Left hindlimb (tissue), 1 donor: ENCODE data around the gene FRMD4B.
"Not testable (repeated sequence)": the region's sequence is repeated elsewhere in the genome, so short reads cannot be mapped to it uniquely, and the experiment has no call there.

ENCODE experiments used
- DNase-seq: peaks from one replicate; pipeline ENCODE4 v3.0.0-alpha.2; 2018

FRMD4B gene

DNA sequence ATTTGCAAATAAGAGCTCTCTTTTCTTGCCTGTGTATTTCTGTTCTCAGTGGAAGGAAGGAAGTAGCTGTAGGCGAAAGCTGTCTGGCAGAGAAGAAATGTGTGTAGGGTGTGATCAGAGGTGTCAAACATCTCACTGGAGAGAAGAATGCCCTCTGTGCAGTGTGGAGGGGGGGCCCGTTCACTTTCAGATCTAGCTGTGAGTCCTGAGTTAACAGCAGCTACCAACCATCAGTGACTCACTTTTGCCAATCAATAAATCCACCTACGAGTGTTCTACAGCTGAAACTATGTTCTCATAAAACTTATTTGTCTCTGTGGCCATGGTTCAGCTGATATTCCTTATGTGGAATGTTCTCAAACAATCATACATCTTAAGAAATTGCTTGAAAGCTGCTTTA is 103.7 kb downstream of the FRMD4B start:
- no peak for DNase-seq

DNA sequence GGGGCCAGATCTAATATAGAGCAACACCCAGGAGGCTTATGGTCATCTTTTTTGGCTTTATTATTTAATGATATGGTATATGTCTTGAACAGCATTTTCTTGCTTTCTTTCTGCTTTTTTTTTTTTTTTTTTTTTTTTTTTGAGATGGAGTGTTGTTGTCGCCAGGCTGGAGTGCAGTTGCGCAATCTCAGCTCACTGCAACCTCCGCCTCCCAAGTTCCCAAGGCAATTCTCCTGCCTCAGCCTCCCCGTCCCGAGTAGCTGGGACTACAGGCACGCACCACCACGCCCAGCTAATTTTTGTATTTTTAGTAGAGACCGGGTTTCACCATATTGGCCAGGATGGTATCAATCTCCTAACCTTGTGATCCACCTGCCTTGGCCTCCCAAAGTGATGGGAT is 108.5 kb downstream of the FRMD4B start:
- DNase-seq, result not testable (repeated sequence)

DNA sequence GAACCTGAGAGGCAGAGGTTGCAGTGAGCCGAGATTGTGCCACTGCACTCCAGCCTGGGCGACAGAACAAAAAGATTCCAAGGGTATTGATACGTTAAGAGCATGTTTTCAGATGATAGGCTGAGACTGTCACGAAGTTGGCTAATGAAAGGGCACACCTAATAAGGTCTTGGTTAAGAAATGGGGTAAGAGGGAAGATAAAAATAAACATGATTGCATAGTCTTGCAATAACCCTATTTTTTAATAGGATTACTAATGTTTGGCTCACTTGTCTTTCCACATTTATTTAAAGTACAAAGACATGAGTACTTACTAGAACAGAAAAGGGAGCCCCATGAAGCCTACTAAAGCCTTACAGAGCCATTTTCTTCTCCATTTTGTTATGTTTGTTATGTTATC is 109.0 kb downstream of the FRMD4B start:
- no peak for DNase-seq

DNA sequence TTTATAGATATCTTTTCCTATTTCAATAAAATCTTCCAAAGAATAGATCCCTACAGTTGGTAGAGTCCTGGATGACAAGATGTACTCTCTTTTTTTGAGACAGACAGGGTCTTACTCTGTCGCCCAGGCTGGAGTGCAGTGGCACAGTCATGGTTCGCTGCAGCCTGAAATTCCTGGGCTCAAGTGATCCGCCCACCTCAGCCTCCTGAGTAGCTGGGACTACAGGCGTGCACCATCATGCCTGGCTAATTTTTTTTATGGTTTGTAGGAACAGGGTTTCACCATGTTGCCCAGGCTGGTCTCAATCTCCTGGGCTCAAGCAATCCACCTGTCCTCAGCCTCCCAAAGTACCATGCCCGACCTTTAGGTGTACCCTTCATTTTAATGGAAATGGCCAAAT is 109.7 kb downstream of the FRMD4B start:
- not testable (repeated sequence) for DNase-seq

DNA sequence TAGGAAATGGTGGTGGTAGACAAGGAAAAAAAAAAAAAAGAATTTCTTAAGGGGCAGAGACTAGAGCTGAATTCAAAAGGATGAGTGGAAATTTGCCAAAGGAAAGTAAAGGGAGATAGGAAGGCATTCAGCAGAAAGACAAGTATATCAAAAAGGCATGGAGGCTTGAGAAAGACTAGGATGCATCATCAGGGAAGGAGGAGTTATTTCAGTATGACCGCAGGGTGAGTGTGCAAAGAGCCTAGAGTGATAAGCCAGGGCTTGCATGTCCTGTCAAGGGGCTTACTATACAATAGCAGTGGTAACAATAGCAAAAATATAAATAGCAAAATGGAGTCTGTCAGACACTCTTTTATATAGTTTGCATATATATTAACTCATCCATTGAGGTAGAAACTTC is 112.0 kb downstream of the FRMD4B start:
- no peak for DNase-seq

DNA sequence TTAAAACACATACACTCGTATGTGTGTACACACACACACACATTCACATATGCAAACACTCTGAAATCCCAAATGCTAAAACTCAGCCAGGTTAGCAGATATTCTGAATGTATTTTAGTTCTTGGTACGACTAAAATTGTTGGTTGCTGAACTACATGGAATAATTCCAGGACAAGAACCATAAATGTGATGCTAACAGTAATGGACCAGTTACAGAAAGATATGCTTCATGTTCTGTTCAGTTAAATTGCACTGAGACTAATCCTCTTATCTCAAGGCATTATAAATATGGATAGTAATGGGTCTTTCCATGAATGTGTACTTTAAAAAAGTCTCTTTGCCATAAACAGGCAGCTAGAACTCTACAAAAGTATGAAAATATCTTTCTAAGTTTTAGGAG is 113.3 kb downstream of the FRMD4B start:
- DNase-seq, result no peak

DNA sequence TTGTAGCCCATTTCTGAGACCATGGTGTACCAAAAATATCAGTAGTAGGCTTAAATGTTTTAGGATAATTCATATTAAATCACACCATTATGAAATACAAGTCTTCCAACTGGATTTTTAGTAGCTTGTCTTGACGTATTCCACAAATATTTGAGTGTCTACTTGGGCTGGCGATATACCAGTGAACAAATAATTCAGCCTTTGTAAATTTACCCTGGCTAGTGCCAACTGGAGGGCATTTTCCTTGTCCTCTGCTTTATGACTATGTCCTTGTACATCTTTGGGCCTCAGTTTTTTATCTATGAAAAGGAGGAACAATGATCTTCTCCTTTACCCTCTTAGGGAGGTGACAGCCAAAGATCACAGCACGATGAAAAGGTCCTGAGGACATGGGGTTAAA is 114.8 kb downstream of the FRMD4B start:
- DNase-seq, result no peak

DNA sequence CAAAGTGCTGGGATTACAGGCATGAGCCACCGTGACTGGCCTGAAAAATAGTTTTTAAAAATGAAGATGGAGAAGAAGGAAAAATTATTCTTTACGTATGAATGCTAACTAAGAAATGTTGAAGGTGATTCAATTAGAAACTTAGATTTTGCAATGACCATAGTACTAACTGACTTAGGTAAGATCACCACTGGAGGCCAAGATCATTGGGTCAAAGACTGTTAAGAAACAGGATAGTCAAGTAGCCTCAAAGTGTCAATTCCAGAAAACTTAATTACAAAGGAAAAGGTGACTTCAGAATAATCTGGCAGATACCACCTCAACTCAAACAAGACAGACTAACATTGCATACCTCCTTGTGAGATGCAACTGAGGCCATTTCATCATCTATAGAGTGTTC is 119.3 kb downstream of the FRMD4B start:
- DNase-seq, result no peak

DNA sequence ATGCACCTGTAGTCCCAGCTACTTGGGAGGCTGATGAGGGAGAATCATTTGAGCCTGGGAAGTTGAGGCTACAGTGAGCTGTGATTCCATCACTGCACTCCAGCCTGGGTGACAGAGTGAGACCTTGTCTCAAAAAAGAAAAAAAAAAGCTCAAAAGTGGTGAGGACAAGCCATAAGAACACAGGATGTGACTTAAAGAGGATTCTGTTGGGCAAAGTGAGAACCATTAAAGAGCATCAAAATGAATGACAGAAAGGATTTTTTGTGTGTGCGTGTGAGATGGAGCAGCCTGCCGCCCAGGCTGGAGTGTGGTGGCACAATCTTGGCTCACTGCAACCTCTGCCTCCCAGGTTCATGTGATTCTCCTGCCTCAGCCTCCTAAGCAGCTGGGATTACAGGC is 119.8 kb downstream of the FRMD4B start:
- not testable (repeated sequence) for DNase-seq

DNA sequence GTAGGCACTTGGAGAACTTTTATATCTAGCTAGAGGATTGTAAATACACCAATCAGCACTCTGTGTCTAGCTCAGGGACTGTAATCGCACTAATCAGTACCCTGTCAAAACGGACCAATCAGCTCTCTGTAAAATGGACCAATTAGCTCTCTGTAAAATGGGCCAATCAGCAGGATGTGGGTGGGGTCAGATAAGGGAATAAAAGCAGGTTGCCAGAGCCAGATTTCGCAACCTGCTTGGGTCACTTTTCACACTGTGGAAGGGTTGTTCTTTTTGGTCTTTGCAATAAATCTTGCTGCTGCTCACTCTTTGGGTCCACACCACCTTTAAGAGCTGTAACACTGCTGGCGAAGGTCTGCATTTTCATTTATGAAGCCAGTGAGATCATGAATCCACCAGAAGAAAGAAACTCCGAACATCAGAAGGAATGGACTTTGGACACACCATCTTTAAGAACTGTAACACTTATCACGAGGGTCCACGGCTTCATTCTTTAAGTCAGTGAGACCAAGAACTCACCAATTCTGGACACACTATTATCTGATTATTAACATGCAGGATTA is 125.0 kb downstream of the FRMD4B start:
- not testable (repeated sequence) for DNase-seq

DNA sequence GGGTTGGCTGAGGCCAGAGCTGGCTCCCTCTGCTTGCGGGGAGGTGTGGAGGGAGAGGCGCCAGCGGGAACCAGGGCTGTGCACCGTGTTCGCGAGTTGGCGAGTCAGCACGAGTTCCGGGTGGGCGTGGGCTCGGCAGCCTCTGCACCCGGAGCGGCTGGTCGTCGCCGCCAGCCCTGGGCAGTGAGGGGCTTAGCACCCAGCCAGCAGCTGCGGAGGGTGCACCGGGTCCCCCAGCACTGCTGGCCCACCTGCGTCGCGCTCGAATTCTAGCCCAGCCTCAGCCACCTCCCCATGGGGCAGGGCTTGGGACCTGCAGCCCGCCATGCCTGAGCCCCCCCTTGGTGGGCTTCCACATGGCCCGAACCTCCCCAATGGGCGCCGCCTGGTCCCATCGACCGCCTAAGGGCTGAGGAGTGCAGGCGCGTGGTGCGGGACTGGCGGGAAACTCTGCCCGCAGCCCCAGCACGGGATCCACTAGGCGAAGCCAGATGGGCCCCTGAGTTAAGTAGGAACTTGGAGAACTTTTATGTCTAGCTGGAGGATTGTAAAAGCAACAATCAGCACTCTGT is 125.6 kb downstream of the FRMD4B start:
- no peak for DNase-seq

DNA sequence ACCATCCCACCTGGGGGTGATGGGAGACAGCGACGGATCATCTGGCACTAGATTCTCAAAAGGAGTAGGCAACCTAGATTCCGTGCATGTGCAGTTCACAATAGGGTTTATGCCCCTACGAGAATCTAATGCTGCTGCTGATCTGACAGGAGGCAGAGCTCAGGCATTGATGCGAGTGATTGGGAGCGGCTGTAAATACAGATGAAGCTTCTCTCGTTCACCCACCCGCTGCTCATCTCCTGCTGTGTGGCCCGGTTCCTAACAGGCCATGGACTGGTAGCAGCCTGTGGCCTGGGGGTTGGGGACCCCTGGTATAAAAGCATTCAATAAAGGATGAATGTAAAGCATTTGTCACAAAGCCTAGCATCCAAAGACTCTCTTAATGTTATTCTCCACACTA is 126.8 kb downstream of the FRMD4B start:
- no peak for DNase-seq

DNA sequence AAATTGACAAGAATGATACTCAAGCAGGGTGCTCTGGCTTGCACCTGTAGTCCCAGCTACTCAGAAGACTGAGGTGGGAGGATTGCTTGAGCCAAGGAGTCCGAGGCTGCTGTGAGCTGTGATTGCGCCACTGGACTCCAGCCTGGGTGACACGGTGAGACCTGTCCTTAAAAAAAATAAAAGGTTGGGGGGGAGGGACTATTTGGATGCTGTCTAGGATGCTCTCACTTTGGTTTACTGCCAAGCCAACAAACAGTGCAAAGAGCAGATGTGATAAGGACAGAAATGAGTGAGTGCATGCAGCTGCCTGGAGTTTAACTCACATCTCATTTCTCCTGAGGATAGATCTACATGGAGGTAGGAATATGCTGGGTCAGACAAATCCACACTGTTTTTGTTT is 130.0 kb downstream of the FRMD4B start:
- no peak for DNase-seq

DNA sequence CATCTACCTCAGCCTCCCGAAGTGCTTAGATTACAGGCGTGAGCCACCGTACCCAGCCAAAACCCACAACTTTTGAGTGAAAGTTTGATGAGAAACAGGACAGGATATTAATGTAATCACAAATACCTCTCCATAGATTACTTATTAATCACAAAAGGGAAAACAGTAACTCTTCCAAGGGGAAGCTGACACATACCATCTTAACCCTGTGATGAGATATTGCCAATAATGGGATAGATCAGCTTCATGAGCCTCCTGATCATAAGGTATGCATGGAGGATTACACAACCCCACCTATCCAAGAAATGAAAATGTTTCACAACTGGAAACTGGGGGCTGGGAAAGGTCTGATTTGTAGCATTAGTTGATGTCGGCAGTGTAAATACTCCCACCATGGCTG is 131.5 kb downstream of the FRMD4B start:
- DNase-seq, result no peak

DNA sequence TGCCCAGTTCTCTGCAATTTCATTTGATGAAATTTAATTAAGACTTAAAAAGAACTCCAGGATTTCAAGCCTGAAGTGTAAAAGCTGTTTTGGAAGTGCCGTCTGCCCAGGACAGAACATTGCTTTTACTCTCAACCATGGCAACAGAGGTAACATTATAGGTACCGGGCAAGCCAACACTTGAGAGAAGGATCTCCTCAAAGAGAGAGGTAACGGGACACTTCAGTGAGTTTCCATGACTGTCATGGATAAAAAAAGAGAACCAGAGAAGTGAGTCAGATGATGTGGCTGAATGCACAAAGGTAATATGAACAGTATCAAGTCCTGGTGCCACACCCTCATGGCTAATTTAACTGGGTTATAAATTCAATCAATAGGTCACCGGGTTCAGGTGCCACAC is 133.3 kb downstream of the FRMD4B start:
- no peak for DNase-seq

DNA sequence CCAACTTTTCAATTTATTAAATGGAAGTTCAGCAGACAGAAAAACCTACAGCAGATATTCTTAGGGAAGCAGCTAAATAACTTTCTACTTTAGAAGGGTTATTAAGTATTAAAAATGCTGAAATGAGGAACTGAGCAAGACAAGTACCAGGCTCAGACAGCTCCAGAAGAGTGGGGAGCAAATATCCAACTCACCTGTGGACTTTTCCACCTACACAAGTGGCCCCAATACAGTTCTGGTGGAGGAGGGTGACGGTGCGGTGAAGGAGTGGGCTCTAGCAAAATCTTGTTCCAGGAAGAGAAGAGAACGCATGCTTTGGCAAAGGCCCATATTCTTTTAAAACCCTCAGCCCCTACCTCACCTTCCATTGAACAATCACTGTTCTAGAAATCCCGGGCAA is 133.7 kb downstream of the FRMD4B start:
- DNase-seq, result no peak

DNA sequence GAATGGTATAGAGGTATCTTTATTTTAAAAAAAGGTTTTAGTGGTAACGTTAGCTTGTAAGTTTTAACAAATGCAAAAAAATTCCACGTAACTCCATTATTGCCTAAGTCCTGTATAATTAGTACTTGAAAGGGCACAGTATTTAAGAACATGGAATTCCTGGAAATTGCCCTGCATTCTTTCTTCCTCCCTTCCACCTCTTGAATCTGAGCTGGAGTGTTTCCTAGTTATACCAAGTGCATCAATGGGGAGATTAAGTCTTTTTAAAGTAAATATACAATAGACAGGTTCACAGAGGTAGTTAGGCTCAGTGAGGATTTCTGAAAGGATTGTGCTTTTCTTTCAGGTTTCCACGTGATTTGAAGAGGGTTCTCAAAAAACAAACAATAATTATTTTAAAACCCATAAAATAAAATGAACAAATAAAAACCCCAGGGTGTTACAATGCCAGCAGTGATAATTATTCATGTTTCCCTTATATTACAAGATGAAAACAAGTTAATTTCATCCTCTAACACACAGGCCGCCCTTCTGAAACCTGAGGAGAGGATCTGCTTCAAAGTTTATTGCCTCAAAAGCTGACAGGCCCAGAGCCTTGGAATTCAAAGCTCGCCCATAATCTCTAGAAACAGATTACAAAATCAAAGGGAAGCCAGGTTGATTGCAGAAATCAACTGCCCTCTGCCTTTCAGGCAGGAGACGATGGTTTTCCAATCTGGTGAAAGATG is 134.6 kb downstream of the FRMD4B start:
- DNase-seq, result no peak

DNA sequence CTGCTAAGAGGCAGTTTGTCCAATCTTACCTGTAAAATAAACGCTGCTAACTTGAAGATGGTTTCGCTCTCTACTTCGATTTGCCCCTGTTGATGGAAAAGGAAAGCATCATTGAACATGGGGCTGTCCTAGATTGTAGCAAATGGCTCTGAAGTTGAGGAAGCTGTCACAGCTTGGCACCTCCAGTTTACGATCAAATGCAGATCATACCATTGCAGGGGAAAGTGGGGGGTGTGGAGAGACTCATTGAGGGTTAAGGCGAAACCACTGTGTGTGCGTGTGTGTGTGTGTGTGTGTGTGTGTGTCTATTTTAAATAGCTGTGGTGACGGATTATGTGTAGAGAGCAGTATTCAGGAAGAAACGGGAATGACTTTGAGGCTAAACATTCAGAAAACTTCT is 135.9 kb downstream of the FRMD4B start:
- peak; percentile 72 for DNase-seq

DNA sequence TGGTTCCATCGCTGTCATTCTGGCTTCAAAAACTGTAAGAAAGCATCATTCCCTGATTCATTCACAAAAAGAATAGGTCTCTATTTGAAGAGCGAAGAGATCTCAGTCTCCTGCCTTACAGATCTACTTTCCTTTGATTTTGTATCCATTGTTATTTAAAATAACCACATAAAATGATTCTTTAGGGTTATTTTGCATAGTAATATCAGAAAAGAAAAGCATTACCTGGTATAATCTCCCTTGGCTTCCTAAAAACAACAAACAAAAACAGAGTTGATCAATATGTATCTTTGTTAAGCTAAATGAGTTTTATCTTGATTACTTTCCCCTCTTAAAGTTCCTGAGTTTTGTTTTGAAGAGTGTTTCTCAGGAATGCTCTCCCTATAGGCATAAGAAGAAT is 136.9 kb downstream of the FRMD4B start:
- no peak for DNase-seq

DNA sequence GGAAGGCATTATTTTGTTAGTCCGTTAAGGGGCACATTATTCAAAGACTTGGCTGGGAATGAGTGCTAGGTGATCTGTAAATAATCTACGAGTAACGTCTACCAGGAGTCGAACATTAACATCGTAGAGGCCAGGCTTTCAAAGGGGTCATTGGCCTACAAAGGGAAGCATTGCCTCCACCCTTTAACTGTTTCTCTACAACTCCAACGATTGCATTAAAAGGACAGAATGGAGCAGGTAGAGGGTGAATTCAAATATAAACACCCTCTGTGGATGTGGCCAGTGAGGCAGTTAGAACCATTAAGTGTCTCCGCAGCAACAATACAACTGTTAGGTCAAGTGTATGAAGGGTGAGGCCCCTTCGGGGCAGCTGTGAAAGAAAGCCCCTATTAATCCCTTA is 137.5 kb downstream of the FRMD4B start:
- DNase-seq, result no peak

DNA sequence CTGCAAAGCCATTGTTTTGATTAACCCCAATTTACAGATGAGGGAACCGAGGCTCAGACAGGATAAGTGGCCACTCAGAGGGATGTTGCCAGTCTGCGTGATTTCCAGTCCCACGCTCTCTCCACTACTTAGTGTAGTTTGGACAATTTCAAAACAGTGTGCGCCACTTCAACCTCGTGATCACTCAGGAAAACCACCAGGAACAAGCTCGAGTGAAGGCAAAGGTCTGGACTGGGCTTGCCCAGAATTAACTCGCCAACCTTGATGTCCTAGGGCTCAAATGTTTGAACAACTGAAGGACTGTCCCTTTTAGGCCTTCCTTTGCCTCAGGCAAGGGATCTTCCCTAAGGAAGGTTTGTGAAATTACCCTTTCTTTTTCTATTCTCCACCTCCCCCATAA is 139.3 kb downstream of the FRMD4B start:
- DNase-seq, result no peak

DNA sequence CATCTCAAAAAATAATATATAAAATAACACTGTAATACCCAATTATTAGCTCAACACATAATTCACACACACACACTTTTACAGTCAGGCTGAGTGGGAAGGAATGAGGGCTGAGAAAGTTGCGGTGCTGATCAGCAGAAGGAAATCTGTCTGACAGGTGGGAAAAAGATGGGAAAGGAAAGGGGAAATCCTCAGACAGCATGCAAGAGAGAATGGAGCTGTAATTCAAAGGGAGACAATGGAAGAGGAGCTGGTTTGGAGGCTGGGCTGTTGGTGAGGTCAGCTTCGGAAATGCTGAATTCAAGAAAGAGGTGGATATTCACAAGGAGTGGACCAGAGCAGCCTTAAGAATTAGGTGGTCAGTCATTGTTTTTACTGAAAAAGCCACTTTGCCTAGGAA is 141.8 kb downstream of the FRMD4B start:
- no peak for DNase-seq

DNA sequence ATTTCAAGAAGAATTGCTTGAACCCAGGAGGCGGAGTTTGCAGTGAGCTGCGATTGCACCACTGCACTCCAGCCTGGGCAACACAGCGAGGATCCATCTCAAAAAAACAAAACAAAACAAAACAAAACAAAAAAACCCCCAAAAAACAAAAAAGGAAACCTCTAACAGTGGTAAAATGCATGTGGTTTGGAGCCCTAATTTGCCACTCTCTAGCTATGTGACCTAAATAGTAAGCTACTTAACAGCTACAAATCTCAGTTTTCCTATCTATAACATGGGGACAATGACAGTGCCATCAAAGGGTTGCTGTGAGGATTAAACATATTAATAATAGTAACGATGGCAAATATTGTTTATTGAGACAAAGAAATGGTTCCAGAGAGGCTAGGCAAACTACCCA is 144.1 kb downstream of the FRMD4B start:
- DNase-seq, result no peak

DNA sequence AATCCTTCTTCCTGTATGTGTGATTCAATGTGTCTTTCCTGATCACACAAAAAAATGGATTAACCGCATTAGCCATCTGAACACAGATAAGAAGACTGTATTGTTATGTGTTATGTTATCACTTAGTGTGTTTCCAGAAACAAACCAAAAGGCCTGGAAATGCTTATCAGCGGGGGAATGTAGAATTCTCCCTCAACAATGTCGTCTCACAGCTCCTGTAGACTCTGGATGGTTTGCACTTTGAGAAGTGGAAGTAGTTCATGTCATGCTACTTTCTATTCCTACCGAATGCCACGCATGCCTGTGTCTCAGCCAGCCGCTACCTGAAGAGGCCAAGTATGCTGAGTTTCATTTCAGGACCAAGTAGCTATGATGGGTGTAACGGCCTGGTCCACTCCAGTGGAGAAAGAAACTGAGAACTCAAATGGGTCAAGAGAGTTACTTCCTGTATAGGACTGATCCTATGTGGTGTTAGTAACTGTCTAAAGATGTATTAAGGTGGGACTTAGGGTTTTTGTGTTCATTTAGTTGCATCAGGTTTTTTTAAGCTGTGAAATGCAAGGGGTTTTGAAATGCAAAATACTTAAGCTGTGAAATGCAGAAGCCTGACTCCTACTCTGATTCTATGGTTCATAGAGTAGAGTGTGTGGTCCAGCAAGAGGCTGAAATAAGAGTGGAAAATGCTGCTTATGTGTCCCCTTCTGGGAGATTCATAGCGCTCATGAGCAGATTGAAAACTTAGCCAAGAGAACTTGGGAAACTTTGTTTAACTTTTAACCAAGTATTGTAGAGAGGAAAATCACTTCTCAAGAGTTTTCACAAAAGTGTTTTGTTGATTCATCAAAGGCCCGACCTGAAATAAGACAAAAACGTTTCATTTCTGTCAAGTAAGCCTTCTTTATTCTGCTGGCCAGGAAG is 145.0 kb downstream of the FRMD4B start:
- DNase-seq, result no peak
